Adrenal gland (tissue), 12 donors: ENCODE results near the gene MAP3K19. TPM values are rescaled to one million over a fixed set of nuclear protein-coding genes. Genes with fewer than 3 reads are reported as not detected.
"Not testable (repeated sequence)": the region's sequence is repeated elsewhere in the genome, so short reads cannot be mapped to it uniquely, and the experiment has no call there.

Experiments used
- DNase-seq, 7 donors: peaks; one replicate each; pipeline ENCODE4 v3.0.0-alpha.2; 2019 to 2020
- H3K27ac ChIP-seq, 5 donors: fragments of 200-600 bp; sonication (generic) in 4 of 5; 1 replicate in 3 of 5; 2 replicates in 2 of 5; pipeline versions ENCODE4 v1.5.1 to v1.8.0; 2016 to 2020; ENCODE audit warnings: mild to moderate bottlenecking in 1 of 5
- H3K27me3 ChIP-seq: fragments of 200-600 bp; 2 replicates; pipeline ENCODE4 v1.8.0; 2021
- H3K36me3 ChIP-seq, 2 donors: fragments of 200-600 bp; replicated peaks in 1 of 2; 1 replicate in 1 of 2; 2 replicates in 1 of 2; pipeline versions ENCODE4 v1.5.1 to v1.8.0; 2018 to 2022
- H3K4me1 ChIP-seq, 2 donors: fragments of 200-600 bp; replicated peaks in 1 of 2; 1 replicate in 1 of 2; 2 replicates in 1 of 2; pipeline versions ENCODE4 v1.5.1 to v1.8.0; 2018 to 2021
- H3K4me3 ChIP-seq, 4 donors: fragments of 200-600 bp; sonication (generic) in 3 of 4; one replicate each; pipeline ENCODE4 v1.5.1; 2016 to 2018
- H3K9me3 ChIP-seq, 3 donors: fragments of 200-600 bp; sonication (generic) in 1 of 3; replicated peaks in 1 of 3; 1 replicate in 2 of 3; 2 replicates in 1 of 3; pipeline versions ENCODE4 v1.5.1 to v1.8.0; 2016 to 2021
- CTCF ChIP-seq, 6 experiments: fragments of 450-650 bp in 4 of 6; fragments of 200-600 bp in 2 of 6; sonication (generic) in 1 of 6; IDR thresholded peaks; 1 replicate in 5 of 6; 2 replicates in 1 of 6; pipeline versions ENCODE4 v1.5.1 to v1.8.0; 2016 to 2021; ENCODE audit warnings: antibody characterized with exemption in 6 of 6, mild to moderate bottlenecking in 2 of 6, moderate library complexity in 1 of 6
- POLR2A ChIP-seq, 2 donors: fragments of 450-650 bp; IDR thresholded peaks; one replicate each; pipeline ENCODE4 v1.6.1; 2017; ENCODE audit warnings: antibody characterized with exemption in 2 of 2, mild to moderate bottlenecking in 2 of 2, moderate library complexity in 1 of 2
- WGBS, 4 donors: extraction: QIAGEN DNeasy Blood & Tissue Kit in 2 of 4; methylation state at CpG; one replicate each; pipeline versions ENCODE4 v1.1.5 to v1.1.7; 2013 to 2017; 5-methylcytosine and 5-hydroxymethylcytosine counted together
- intact Hi-C, 2 donors: fragments of 100-400 bp; cut with DNase I; formaldehyde crosslinking; loops; one replicate each; pipeline versions ENCODE4 v1.14.1 to v1.15.0; 2022 to 2023
- polyA plus RNA-seq, 3 donors: library from polyadenylated mRNA; stranded (reverse); fragments of 200-250 nt in 2 of 3; fragments of 350-450 nt in 1 of 3; fragmentation: Illumina TruSeq in 1 of 3; extraction: RNeasy Lipid Tissue Mini Kit (QIAGEN cat#74804) in 1 of 3; gene quantifications; one replicate each; pipeline ENCODE4 v1.2.3, GENCODE V29; 2013 to 2014
- total RNA-seq, 9 donors: library from RNA; depleted of rRNA in 4 of 9; stranded (reverse); fragments of >200 nt in 4 of 9; fragments of 120-200 nt in 1 of 9; fragmentation: NEBNext Ultra II Directional in 1 of 9; extraction: Animal tissue kit (Norgen Biotek cat#: 25700) in 1 of 9; gene quantifications; one replicate each; pipeline versions ENCODE4 v1.1.0 to v1.2.4, GENCODE V29; 2013 to 2023
- donor health status: healthy with polysubstance abuse.
- donor health status: Bipolar disorder and iron deficiency.
- donor health status: DM: yes; HTN: yes; CAD: no.
- donor health status: DM: no; HTN: no; CAD: no.
- donor health status: DM: no; HTN: no; CAD: no.
- donor health status: DM: yes; HTN: yes; CAD: no.

The MAP3K19 gene
- total and polyA plus RNA-seq, 12 donors: not detected

GRCh38 chr2:134975281-134976009, 71.8 kb downstream of the MAP3K19 start:
- Histone ChIP-seq H3K4me1 (no peaks in the 10 kb centered on the region), H3K36me3 (no peaks in the 10 kb centered on the region), H3K27ac (no peak overlapping the region), H3K4me3 (no peak overlapping the region), H3K9me3 (no peaks in the 10 kb centered on the region), H3K27me3 (no peaks in the 10 kb centered on the region)
- DNase-seq: no peak
- TF ChIP-seq POLR2A (IDR thresholded peaks at IDR 0.05) (no peak), CTCF (IDR thresholded peaks at IDR 0.05) (no peak)
- intact Hi-C loops: no loop called here
- 82 to 95% (median 90%) methylated on average over 2 to 6 of the region's 6 CpGs for WGBS, 4 donors

DNA sequence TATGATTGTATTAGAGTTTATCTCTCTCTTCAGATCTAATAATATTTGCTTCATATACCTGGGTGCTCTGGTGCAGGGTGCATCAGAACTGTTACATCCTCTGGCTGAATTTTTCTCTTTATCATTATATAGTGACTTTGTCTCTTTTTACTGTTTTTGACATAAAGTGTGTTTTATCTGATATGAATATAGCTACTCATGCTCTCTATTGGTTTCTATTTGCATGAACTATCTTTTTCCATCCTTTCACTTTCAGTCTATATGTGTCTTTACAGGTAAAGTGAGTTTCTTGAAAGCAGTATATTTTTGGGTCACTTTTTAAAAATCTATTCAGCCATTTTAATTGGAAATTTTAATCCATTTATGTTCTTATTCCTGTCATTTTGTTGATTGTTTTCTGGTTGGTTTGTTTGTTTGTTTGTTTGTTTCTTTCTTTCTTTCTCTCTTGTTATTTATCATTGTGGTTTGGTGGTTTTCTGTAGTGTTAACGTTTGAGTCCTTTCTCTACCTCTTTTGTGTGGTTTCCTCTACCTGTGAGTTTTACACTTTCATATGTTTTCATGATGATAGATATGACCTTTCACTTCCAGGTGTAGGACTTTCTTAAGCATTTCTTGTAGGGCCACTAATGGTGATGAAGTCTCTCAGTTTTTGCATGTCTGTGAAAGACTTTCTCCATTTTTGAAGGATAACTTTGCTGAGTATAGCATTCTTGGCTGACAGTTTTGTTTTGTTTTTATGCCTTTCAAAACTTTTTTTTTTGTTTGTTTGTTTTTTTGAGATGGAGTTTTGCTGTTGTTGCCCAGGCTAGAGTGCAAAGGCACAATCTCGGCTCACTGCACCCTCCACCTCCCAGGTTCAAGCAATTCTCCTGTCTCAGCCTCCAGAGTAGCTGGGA, 73.8 kb downstream of the MAP3K19 start:
- intact Hi-C loops: no loop called here
- Histone ChIP-seq H3K27ac (no peak overlapping the region), H3K36me3 (no peaks in the 10 kb centered on the region), H3K9me3 (no peaks in the 10 kb centered on the region), H3K27me3 (no peaks in the 10 kb centered on the region), H3K4me1 (no peaks in the 10 kb centered on the region), H3K4me3 (no peak overlapping the region)
- TF ChIP-seq POLR2A (IDR thresholded peaks at IDR 0.05) (no peak), CTCF (IDR thresholded peaks at IDR 0.05) (no peak)
- no peak for DNase-seq
- WGBS, 4 donors: 72 to 89% (median 77%) methylated on average over 2 of the region's 2 CpGs

- H3K27me3 ChIP-seq, H3K9me3 ChIP-seq, H3K36me3 ChIP-seq, H3K4me1 ChIP-seq, H3K4me3 ChIP-seq, intact Hi-C loops, H3K27ac ChIP-seq: not testable (repeated sequence)
- DNase-seq: peak in 1 of 7 donors; percentile 10
- WGBS, 4 donors: 61 to 76% (median 68%) methylated on average over 7 to 10 of the region's 10 CpGs
Measured at GRCh38 chr2:134967166-134967565, 80.1 kb downstream of the MAP3K19 start.

DNA sequence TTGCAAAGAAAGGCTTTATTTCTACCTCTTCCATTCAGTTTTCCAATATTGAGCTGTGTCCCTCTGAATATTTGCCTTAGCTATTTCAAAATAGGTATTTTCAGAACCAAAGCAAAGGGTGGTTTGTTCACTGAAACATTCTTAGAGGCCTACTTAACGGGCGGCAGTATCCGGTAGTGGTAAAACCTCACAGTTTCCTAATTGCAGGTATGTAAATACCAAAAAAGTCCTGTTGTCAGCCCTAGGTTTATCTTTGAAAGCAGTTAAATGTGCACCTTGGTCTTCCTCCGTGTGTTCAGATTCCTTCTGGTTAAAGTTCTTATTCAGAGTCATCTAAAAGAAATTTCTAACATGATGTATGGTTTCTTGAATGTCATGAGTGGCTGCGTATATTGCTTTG, 89.8 kb downstream of the MAP3K19 start:
- Histone ChIP-seq H3K27ac (no peak overlapping the region), H3K9me3 (no peaks in the 10 kb centered on the region), H3K36me3 (peaks cover 0 to 44% of the 10 kb centered on the region in 2 donors), H3K27me3 (no peaks in the 10 kb centered on the region), H3K4me1 (no peaks in the 10 kb centered on the region), H3K4me3 (no peak overlapping the region)
- intact Hi-C loops: no loop called here
- DNase-seq: no peak
- no peak for TF ChIP-seq CTCF (IDR thresholded peaks at IDR 0.05)
- no peak for TF ChIP-seq POLR2A (IDR thresholded peaks at IDR 0.05)
- WGBS, 4 donors: 90 to 99% (median 95%) methylated on average over 5 of the region's 5 CpGs
